HG03439 (cell line): ENCODE measurements around the gene PDIA5.
"Not testable (repeated sequence)": the region's sequence is repeated elsewhere in the genome, so short reads cannot be mapped to it uniquely, and the experiment has no call there.

Experiments
- ATAC-seq: cut with Tn5 transposase; IDR thresholded peaks from one replicate; pipeline ENCODE4 v1.9.1; 2021; ENCODE audit warnings: mild to moderate bottlenecking, moderate library complexity; ENCODE audit not compliant: unreplicated experiment

The PDIA5 gene

DNA sequence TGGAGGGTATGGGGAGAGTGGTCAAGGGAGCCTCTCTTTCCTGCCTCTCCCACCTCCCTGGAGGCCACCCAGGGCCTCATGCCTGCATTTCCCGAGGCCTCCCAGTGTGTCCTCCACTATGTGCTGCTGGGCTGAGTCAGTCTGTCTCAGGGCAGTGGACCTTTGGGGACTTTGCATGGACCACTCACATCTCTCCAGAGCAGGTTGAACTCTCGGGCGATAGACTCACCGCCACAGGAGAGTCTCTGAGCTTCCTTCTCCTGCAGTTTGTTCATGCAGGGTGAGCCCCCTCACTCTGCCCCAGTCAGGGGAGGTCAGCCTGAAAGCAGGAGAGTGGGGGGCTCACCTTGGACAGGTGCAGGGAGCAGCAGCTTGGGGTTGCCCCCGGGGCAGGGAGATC, 74.5 kb downstream of the PDIA5 start:
- no peak for ATAC-seq

DNA sequence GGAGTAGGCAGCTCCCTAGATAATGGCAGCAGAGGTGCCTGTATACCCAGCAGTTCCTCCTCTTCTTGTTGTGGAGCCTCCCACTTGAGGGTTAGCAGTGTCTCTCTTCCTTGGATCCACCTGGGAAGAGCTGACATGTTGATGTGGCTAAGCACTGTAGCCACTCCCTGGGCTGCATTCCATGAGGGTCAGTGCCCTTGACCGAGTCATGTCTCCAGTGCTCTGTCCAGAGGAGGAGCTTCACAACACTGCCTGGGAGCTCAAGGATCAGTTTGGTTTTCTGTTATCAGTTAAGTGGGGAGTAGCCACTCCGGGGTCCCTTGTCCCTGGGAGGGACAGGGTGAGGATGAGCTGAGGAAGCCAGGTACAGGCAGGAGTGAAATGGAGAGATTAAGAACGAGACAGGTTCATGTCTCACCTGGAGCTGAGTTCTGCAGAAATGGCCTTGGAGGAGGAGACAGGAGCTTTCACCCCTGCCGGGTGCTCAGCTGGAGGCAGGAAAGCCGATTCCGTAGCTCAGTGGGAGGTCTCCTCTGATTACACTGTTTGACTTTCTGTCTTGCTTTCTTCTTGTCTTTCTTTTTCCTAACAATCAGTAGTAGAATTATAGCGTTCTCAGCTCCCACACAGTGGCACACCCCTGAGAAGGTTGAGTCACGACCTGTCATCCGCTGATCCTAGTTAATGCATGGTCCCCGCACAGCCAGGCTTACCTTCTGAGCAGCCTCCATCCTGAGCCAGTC, 77.0 kb downstream of the PDIA5 start:
- no peak for ATAC-seq

DNA sequence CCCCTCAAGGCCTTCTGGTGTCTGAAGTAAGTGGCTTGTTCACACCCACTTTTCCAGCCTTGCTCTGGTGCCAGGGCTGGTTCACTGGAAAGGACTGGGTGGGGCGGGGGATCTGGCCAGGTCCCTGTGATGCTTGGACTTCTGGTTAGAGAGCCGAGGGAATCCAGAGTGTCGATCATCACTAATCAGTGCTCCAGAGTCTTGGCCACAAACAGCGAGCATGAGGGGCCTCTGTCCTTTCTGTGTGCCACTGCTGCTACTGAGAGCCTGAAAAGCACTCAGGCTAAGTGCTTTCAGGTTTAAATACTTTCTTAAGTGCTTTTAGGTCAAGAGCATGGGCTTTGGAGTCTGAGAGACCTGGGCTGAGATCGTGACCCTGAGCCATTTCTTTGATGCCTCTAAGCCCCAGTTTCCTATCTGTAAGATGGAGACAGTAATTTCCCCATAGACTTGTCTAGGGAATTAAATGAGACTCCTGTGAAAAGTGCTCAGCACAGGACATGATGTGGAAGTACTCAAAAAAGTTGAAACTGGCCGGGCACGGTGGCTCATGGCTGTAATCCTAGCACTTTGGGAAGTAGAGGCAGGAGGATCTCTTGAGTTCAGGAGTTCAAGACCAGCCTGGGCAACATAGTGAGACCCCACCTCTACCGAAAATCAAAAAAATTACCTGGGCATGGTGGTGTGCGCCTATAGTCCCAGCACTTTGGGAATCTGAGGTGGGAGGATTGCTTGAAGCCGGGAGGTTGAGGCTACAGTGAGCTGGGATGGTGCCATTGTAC, 81.1 kb downstream of the PDIA5 start:
- no peak for ATAC-seq

GRCh38 chr3:123148772-123149171, 81.9 kb downstream of the PDIA5 start:
- ATAC-seq: no peak

DNA sequence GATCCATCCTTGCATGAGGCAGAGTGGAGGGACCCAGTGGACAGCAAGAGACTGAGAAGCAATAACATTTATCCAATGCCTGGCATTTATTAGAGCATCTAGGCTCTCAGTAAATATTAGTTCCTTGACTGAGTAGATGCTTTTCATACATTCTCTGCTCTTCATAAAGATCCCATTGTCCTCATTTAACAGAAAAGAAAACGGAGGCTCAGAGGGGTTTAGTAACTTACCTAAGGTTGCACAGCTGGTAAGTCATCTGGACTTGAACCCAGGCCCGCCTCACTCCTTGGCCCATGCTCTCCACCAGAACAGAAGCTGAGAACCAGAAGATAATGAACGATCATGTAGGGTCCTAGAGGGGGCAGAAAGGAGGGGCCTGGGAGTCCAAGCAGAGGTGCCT, 82.7 kb downstream of the PDIA5 start:
- no peak for ATAC-seq

DNA sequence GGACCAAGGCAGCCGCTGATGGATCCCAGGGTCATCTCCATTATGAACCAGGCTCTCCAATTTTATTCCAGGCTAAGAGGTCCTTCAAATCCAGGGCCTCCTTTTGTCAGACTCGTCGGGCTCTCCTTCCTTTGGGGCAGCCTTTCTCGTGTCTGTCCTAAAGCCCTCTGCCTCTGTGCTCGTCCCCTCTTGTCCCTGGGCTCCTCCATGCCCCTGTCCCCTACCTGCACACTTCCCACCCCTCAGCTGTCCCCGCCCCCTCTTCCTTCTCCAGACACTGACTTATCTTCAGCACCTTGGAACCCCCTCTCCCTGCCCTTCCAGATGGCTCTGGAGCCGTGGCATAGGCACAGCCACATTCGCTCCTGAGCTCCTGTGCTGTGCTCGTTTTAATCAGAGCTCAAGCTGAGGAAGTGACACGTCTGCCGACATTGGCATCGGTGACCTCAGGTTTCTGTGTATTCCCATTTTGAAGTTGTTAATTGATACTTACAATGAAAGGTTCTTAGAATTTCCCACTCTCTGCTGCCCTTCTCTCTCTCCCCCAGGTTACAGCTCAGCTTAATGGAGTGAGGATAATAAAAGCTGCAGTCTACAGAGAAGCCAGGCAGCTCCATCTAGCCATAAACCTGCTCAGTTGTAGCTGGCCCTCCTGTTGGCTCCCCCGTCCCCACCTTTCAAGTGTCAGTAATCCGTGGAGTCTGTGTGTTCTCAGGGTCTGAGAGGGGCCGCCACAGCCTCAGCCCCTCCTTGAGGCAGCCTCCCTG, 83.8 kb downstream of the PDIA5 start:
- ATAC-seq: no peak

- no peak for ATAC-seq
Measured at GRCh38 chr3:123151251-123151705, 84.5 kb downstream of the PDIA5 start.

- ATAC-seq: not testable (repeated sequence)
Measured at GRCh38 chr3:123151853-123152420, 85.1 kb downstream of the PDIA5 start.

- no peak for ATAC-seq
Measured at GRCh38 chr3:123152687-123153086, 85.9 kb downstream of the PDIA5 start.

DNA sequence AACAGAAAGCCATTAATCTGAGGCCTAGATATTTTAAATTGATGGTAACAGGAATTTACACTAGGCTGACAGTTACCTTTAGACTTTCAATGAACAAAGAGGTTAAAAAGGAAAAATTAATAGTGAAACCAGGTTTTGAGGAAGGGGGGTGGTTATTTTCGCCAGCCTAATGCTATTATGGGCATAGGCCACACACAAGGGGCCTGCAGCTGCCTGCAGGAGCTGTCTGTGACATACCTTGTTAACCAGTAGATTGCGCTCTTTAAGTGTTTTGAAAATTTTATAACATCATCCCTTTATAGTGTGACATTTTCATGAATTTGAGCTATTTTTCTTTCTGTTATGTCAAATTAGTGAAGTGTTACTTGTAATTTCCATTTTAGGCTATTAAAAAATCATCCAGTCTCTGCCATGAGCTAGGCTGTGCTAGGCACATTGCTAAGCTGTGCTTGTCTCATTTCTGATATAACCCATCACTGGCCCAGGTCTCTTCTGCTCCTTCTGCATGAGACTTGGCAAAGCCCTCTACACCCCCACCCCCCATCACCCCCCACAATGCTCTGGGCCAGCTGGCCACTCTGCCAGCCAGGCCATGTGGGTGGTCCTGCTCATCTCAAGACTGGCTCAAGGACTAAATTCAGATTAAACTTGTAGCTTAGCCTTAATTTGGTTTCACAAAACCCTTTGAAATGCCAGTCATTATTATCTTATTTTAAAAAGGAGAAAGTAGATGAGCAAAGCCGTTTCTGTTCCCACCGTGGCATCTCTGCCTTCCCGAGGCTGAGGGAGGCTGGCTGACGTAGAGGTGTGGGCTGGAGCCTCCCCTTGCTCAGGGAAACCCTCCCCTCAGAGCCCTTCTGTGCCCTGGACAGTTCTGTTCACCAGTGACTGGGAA, 86.5 kb downstream of the PDIA5 start:
- no peak for ATAC-seq

GRCh38 chr3:123154020-123154985, 87.5 kb downstream of the PDIA5 start:
- ATAC-seq: no peak

GRCh38 chr3:123155471-123156011, 88.7 kb downstream of the PDIA5 start:
- no peak for ATAC-seq

- ATAC-seq: no peak
Measured at GRCh38 chr3:123156276-123156995, 89.6 kb downstream of the PDIA5 start.

DNA sequence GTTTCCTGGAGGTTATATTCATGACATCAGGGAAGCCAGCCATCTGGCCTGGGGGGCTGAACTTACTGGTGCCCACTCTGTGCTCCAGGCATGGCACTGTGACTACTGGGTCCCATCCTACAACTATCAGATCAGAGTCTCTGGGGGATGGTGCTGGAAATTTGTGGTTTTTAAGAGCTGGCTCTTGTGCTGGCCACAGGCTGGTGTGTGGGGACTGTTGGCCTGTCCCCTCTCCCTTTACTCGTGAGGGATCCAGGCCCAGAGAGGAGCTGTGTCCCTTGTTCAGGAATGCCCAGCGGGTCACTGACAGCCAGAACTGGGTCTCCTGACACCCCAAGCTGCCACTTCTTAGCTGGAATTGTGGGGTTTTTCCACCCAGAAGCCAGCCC, 90.4 kb downstream of the PDIA5 start:
- no peak for ATAC-seq

- no peak for ATAC-seq
Measured at GRCh38 chr3:123157598-123158287, 90.9 kb downstream of the PDIA5 start.

GRCh38 chr3:123158330-123158729, 91.5 kb downstream of the PDIA5 start:
- ATAC-seq: no peak

GRCh38 chr3:123158899-123159390, 92.1 kb downstream of the PDIA5 start:
- ATAC-seq: no peak
